Measurements from ENCODE around the gene YEATS4. TPM values are rescaled to one million over a fixed set of nuclear protein-coding genes. Genes with fewer than 3 reads are reported as not detected.

The YEATS4 gene
- total and polyA plus RNA-seq, 2 donors from 2014 or later, result 14.5 to 15.6 TPM

DNA sequence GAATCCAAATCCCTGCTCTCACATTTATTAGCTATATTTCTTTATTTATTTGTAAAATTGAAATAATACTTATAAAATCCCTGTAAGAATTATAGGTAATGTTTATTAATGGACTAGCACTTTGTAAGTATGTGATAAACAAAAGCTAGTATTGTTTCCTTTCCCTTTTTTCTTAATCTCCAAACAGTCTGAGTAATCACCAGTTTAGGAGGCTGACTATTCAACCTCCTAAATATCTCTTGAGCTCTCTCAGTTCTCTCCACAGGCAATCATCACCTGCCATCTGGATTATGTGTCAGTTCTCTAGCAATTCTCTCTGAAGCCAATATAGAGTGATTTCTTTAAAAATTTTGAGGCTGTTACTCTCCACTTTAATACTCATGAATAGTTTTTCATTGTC lies 20.6 kb upstream of the YEATS4 start:
- no peaks in the 10 kb centered on the region for H3K36me3 ChIP-seq (ENCODE audit: control insufficient read depth in 2 of 3, insufficient read depth in 3 of 3, low read length in 3 of 3)
- FAIRE-seq, result no peak
- DNase-seq, result no peak
- no peak overlapping the region for H3K9ac ChIP-seq (ENCODE audit: low read length in 3 of 3)
- TF ChIP-seq, protein P1, sequence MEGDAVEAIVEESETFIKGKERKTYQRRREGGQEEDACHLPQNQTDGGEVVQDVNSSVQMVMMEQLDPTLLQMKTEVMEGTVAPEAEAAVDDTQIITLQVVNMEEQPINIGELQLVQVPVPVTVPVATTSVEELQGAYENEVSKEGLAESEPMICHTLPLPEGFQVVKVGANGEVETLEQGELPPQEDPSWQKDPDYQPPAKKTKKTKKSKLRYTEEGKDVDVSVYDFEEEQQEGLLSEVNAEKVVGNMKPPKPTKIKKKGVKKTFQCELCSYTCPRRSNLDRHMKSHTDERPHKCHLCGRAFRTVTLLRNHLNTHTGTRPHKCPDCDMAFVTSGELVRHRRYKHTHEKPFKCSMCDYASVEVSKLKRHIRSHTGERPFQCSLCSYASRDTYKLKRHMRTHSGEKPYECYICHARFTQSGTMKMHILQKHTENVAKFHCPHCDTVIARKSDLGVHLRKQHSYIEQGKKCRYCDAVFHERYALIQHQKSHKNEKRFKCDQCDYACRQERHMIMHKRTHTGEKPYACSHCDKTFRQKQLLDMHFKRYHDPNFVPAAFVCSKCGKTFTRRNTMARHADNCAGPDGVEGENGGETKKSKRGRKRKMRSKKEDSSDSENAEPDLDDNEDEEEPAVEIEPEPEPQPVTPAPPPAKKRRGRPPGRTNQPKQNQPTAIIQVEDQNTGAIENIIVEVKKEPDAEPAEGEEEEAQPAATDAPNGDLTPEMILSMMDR (IDR thresholded peaks at IDR 0.05; ENCODE audit: borderline replicate concordance, extremely low read depth, insufficient read depth), result no peak
- H3K4me1 ChIP-seq (ENCODE audit: control insufficient read depth in 2 of 3, insufficient read depth in 2 of 3, low read depth in 1 of 3, low read length in 3 of 3), result peaks cover 0 to 7% (median 0%) of the 10 kb centered on the region in 3 donors
- no peak overlapping the region for H3K27ac ChIP-seq (ENCODE audit: low read depth in 2 of 2, low read length in 2 of 2)
- intact Hi-C loops (cut with DNase I), result no loop called here
- H3K4me3 ChIP-seq (ENCODE audit: low read length in 3 of 3), result no peak overlapping the region
- H3K9me3 ChIP-seq (ENCODE audit: control insufficient read depth in 2 of 3, insufficient read depth in 1 of 3, low read length in 3 of 3), result no peaks in the 10 kb centered on the region
- H3K27me3 ChIP-seq (ENCODE audit: control insufficient read depth, insufficient read depth, low read length), result no peaks in the 10 kb centered on the region

DNA sequence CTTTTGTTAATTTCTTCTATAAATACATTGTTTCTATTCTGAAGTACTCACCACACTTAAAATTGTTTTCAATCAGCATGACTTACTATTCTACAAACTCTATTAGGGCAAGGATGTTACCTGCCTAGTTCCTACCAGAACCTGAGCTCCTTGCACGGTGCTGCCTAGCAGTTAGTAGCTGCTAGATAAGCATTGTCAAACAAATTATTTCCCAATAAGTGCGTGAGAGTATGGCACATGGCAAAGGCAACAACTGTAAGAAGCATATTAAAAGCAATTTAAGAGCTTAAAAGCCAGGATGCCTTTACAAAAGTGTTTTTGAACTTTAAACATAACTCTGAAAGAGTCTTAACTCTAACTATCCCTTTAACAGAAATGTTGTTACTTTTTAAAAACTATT lies 19.5 kb upstream of the YEATS4 start:
- Histone ChIP-seq H3K4me3 (ENCODE audit: low read length in 3 of 3) (no peak overlapping the region), H3K9ac (ENCODE audit: low read length in 3 of 3) (no peak overlapping the region), H3K27ac (ENCODE audit: low read depth in 2 of 2, low read length in 2 of 2) (no peak overlapping the region), H3K36me3 (ENCODE audit: control insufficient read depth in 2 of 3, insufficient read depth in 3 of 3, low read length in 3 of 3) (no peaks in the 10 kb centered on the region), H3K9me3 (ENCODE audit: control insufficient read depth in 2 of 3, insufficient read depth in 1 of 3, low read length in 3 of 3) (no peaks in the 10 kb centered on the region), H3K4me1 (ENCODE audit: control insufficient read depth in 2 of 3, insufficient read depth in 2 of 3, low read depth in 1 of 3, low read length in 3 of 3) (peaks cover 0 to 7% (median 0%) of the 10 kb centered on the region in 3 donors), H3K27me3 (ENCODE audit: control insufficient read depth, insufficient read depth, low read length) (no peaks in the 10 kb centered on the region)
- FAIRE-seq (no peak), DNase-seq (no peak)
- intact Hi-C loops (cut with DNase I), result no loop called here
- TF ChIP-seq, protein P1 (IDR thresholded peaks at IDR 0.05; ENCODE audit: borderline replicate concordance, extremely low read depth, insufficient read depth), result no peak

DNA sequence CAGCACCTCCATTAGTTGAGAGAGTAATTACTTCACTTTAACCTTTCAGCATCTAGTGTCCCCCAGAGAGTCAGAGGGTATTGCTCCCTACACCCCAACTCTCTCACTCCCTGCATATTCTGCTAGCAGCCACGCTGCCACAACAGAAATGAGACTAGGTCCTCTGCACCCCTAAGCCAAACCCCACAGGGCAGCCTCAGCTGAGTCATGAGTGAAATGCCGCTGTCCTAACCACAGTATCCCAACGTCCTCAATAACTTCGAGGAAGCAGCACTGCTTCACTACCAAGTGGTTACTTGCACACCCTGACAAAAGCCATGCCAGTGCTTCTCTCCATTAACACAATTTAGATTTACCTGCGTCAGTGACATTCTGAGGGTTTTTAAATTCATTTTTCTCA lies 18.2 kb upstream of the YEATS4 start:
- Histone ChIP-seq H3K9me3 (ENCODE audit: control insufficient read depth in 2 of 3, insufficient read depth in 1 of 3, low read length in 3 of 3) (no peaks in the 10 kb centered on the region), H3K27me3 (ENCODE audit: control insufficient read depth, insufficient read depth, low read length) (no peaks in the 10 kb centered on the region), H3K4me3 (ENCODE audit: low read length in 3 of 3) (no peak overlapping the region), H3K4me1 (ENCODE audit: control insufficient read depth in 2 of 3, insufficient read depth in 2 of 3, low read depth in 1 of 3, low read length in 3 of 3) (peaks cover 0 to 7% (median 0%) of the 10 kb centered on the region in 3 donors), H3K9ac (ENCODE audit: low read length in 3 of 3) (no peak overlapping the region), H3K36me3 (ENCODE audit: control insufficient read depth in 2 of 3, insufficient read depth in 3 of 3, low read length in 3 of 3) (no peaks in the 10 kb centered on the region), H3K27ac (ENCODE audit: low read depth in 2 of 2, low read length in 2 of 2) (no peak overlapping the region)
- FAIRE-seq (no peak), DNase-seq (no peak)
- intact Hi-C loops (cut with DNase I), result no loop called here
- TF ChIP-seq, protein P1 (IDR thresholded peaks at IDR 0.05; ENCODE audit: borderline replicate concordance, extremely low read depth, insufficient read depth), result no peak

DNA sequence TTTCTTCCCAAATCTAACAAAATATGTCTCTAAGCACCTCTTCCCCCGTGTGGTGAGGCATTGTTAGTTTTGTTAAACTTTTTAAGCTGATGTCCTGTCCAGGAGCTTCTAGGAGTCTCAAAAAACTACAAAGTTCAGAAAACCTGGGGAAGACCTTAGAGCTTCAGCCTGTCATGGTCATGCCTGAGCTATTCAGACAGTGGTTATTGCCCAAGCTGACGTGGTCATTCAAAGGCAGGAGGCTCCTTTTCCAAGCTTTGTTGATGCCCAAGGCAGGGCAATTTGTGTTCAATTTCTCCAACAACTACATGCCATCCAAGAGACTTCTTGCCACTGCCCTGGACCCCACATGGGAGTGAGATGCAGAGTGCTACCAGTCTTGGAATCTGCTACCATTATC lies 17.1 kb upstream of the YEATS4 start:
- H3K4me1 ChIP-seq (ENCODE audit: control insufficient read depth in 2 of 3, insufficient read depth in 2 of 3, low read depth in 1 of 3, low read length in 3 of 3), result peaks cover 0 to 7% (median 0%) of the 10 kb centered on the region in 3 donors
- intact Hi-C loops (cut with DNase I), result no loop called here
- H3K27me3 ChIP-seq (ENCODE audit: control insufficient read depth, insufficient read depth, low read length), result no peaks in the 10 kb centered on the region
- H3K27ac ChIP-seq (ENCODE audit: low read depth in 2 of 2, low read length in 2 of 2), result no peak overlapping the region
- H3K9me3 ChIP-seq (ENCODE audit: control insufficient read depth in 2 of 3, insufficient read depth in 1 of 3, low read length in 3 of 3), result no peaks in the 10 kb centered on the region
- no peak overlapping the region for H3K9ac ChIP-seq (ENCODE audit: low read length in 3 of 3)
- H3K4me3 ChIP-seq (ENCODE audit: low read length in 3 of 3), result no peak overlapping the region
- TF ChIP-seq, protein P1 (IDR thresholded peaks at IDR 0.05; ENCODE audit: borderline replicate concordance, extremely low read depth, insufficient read depth), result no peak
- no peak for FAIRE-seq
- no peak for DNase-seq
- H3K36me3 ChIP-seq (ENCODE audit: control insufficient read depth in 2 of 3, insufficient read depth in 3 of 3, low read length in 3 of 3), result no peaks in the 10 kb centered on the region
